GM19438 (cell line): Measurements from ENCODE around the gene DLD.
A peak's percentile ranks its signal among the peaks of the same experiment; 100 is the strongest.
"Not testable (repeated sequence)": the region's sequence is repeated elsewhere in the genome, so short reads cannot be mapped to it uniquely, and the experiment has no call there.

ENCODE experiments used
- ATAC-seq: cut with Tn5 transposase; IDR thresholded peaks from one replicate; pipeline ENCODE4 v1.9.1; 2021; ENCODE audit warnings: low read depth; ENCODE audit not compliant: unreplicated experiment

Gene DLD

GRCh38 chr7:107890962-107891635 is at the start of gene DLD:
Gene DLD (plus strand): TSS chr7:107891183. CDS start chr7:107891251, 68 bp downstream.
- peak; percentile 98 for ATAC-seq

- ATAC-seq: no peak
These were observed 48.8 kb upstream of the DLD start for GRCh38 chr7:107842213-107842612.

- no peak for ATAC-seq
These were observed 47.8 kb upstream of the DLD start for GRCh38 chr7:107843184-107843583.

- ATAC-seq: no peak
These were observed 44.7 kb upstream of the DLD start for GRCh38 chr7:107846324-107846723.

- no peak for ATAC-seq
These were observed 43.7 kb upstream of the DLD start for GRCh38 chr7:107847168-107847835.

GRCh38 chr7:107847836-107848175 is 43.2 kb upstream of the DLD start:
- ATAC-seq: not testable (repeated sequence)

- not testable (repeated sequence) for ATAC-seq
These were observed 42.8 kb upstream of the DLD start for GRCh38 chr7:107848211-107848610.

- no peak for ATAC-seq
These were observed 40.8 kb upstream of the DLD start for GRCh38 chr7:107850216-107850615.

GRCh38 chr7:107850643-107851042 is 40.3 kb upstream of the DLD start:
- no peak for ATAC-seq

GRCh38 chr7:107854454-107854853 is 36.5 kb upstream of the DLD start:
- ATAC-seq: no peak

GRCh38 chr7:107854989-107855388 is 36.0 kb upstream of the DLD start:
- ATAC-seq: no peak

- peak; percentile 91 for ATAC-seq
These were observed 34.0 kb upstream of the DLD start for GRCh38 chr7:107856806-107857540.

- ATAC-seq: no peak
These were observed 33.5 kb upstream of the DLD start for GRCh38 chr7:107857541-107857912.

- ATAC-seq: no peak
These were observed 32.7 kb upstream of the DLD start for GRCh38 chr7:107858280-107858679.

GRCh38 chr7:107860279-107860961 is 30.6 kb upstream of the DLD start:
- no peak for ATAC-seq

- ATAC-seq: no peak
These were observed 29.9 kb upstream of the DLD start for GRCh38 chr7:107860981-107861652.

GRCh38 chr7:107865956-107866775 is 24.8 kb upstream of the DLD start:
- no peak for ATAC-seq

- ATAC-seq: no peak
These were observed 23.0 kb upstream of the DLD start for GRCh38 chr7:107867858-107868466.

- ATAC-seq: no peak
These were observed 20.5 kb upstream of the DLD start for GRCh38 chr7:107870427-107871000.
